Activated B cell treated with CpG ODN at 0.5 μM for 24 hours (primary cell): ENCODE results near the gene CDK14. TPM values are rescaled to one million over a fixed set of nuclear protein-coding genes. Genes with fewer than 3 reads are reported as not detected.

Experiments used
- ATAC-seq: fragments of 200-7000 bp; cut with Tn5 transposase; one replicate; pipeline ENCODE4 v1.10.0; 2021; ENCODE audit warnings: low read depth, mild to moderate bottlenecking, moderate library complexity
- CTCF ChIA-PET: fragments of 350-600 bp; sonication (Branson Sonifier 250); formaldehyde crosslinking; loops from one replicate; lab custom pipeline; 2021; ENCODE audit warnings: antibody characterized with exemption; lab: Charles Lee
- POLR2A ChIA-PET: fragments of 350-600 bp; sonication (Branson Sonifier 250); formaldehyde crosslinking; loops from one replicate; lab custom pipeline; 2021; ENCODE audit warnings: antibody characterized with exemption; lab: Charles Lee
- DNase-seq: peaks from one replicate; pipeline ENCODE4 v3.0.0; 2022
- H3K27ac Mint-ChIP-seq: one replicate; pipeline ENCODE4 v1.8.0; 2020; ENCODE audit warnings: mixed read lengths
- H3K27me3 Mint-ChIP-seq: one replicate; pipeline ENCODE4 v1.8.0; 2021; ENCODE audit warnings: mixed read lengths
- H3K36me3 Mint-ChIP-seq: one replicate; pipeline ENCODE4 v1.8.0; 2021; ENCODE audit warnings: low read depth, mixed read lengths
- H3K4me1 Mint-ChIP-seq: one replicate; pipeline ENCODE4 v1.8.0; 2021; ENCODE audit warnings: mixed read lengths
- H3K4me3 Mint-ChIP-seq: one replicate; pipeline ENCODE4 v1.8.0; 2020; ENCODE audit warnings: mild to moderate bottlenecking, mixed read lengths
- H3K9me3 Mint-ChIP-seq: one replicate; pipeline ENCODE4 v1.8.0; 2020; ENCODE audit warnings: mixed read lengths
- intact Hi-C: fragments of 100-400 bp; cut with micrococcal nuclease; formaldehyde crosslinking; loops from one replicate; pipeline ENCODE4 v1.15.1; 2024
- total RNA-seq: library from RNA; stranded (reverse); gene quantifications from 2 replicates; pipeline ENCODE4 v1.2.3, GENCODE V29; 2022
- TF ChIP-seq, protein P1 (sequence below): fragments of 200-600 bp; IDR thresholded peaks from one replicate; pipeline ENCODE4 v1.8.0; 2022; ENCODE audit warnings: antibody characterized with exemption, mild to moderate bottlenecking

The CDK14 gene
- total RNA-seq, 1 donor from 2014 or later, result 140 TPM

DNA sequence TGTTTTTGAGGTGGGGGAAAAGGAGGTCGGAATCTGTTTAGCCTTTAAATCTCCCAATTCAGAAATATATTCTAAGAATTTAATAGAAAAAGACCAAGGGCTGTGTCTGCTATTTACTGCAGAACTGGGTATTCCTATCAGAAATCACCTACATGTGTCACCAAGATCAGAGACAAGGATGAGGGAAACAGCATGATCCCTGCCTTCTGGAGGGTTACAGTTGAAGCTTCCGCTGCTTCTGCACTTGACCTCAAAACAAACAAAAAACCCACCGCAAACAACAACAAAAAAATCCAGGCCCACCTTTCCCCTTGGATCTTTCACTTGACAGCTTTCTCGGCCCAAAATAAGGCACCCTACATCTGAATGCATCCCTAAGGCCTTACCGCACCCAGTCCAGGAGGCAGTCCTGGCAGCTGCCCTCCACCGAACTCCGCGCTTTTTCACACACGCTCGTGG, 750 bp upstream of the CDK14 start:
- CTCF ChIA-PET, result interaction anchor here (0.9 to 3.3 kb wide), 7 partner anchors 9 to 439 kb away, joined by 3 to 21 read pairs (median 4); no protein-coding TSS in a partner anchor
- Mint-ChIP-seq H3K9me3 (no peaks in the 10 kb centered on the region), H3K36me3 (peaks cover 3% of the 10 kb centered on the region), H3K27ac (peak overlapping the region; percentile 88), H3K4me3 (peak overlapping the region; percentile 89), H3K4me1 (peaks cover 49% of the 10 kb centered on the region), H3K27me3 (no peaks in the 10 kb centered on the region)
- intact Hi-C loops, result loop anchor here (2.0 to 10.0 kb wide), 8 partner anchors 17 to 1852 kb away; partner anchors contain the start of genes AKAP9, CFAP69, CYP51A1 and FZD1
- ATAC-seq (no peak), DNase-seq (no peak)
- TF ChIP-seq, protein P1, sequence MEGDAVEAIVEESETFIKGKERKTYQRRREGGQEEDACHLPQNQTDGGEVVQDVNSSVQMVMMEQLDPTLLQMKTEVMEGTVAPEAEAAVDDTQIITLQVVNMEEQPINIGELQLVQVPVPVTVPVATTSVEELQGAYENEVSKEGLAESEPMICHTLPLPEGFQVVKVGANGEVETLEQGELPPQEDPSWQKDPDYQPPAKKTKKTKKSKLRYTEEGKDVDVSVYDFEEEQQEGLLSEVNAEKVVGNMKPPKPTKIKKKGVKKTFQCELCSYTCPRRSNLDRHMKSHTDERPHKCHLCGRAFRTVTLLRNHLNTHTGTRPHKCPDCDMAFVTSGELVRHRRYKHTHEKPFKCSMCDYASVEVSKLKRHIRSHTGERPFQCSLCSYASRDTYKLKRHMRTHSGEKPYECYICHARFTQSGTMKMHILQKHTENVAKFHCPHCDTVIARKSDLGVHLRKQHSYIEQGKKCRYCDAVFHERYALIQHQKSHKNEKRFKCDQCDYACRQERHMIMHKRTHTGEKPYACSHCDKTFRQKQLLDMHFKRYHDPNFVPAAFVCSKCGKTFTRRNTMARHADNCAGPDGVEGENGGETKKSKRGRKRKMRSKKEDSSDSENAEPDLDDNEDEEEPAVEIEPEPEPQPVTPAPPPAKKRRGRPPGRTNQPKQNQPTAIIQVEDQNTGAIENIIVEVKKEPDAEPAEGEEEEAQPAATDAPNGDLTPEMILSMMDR, result no peak
- POLR2A ChIA-PET, result interaction anchor here (1.0 to 1.3 kb wide), 2 partner anchors 26 to 140 kb away, joined by 3 read pairs; no protein-coding TSS in a partner anchor

DNA sequence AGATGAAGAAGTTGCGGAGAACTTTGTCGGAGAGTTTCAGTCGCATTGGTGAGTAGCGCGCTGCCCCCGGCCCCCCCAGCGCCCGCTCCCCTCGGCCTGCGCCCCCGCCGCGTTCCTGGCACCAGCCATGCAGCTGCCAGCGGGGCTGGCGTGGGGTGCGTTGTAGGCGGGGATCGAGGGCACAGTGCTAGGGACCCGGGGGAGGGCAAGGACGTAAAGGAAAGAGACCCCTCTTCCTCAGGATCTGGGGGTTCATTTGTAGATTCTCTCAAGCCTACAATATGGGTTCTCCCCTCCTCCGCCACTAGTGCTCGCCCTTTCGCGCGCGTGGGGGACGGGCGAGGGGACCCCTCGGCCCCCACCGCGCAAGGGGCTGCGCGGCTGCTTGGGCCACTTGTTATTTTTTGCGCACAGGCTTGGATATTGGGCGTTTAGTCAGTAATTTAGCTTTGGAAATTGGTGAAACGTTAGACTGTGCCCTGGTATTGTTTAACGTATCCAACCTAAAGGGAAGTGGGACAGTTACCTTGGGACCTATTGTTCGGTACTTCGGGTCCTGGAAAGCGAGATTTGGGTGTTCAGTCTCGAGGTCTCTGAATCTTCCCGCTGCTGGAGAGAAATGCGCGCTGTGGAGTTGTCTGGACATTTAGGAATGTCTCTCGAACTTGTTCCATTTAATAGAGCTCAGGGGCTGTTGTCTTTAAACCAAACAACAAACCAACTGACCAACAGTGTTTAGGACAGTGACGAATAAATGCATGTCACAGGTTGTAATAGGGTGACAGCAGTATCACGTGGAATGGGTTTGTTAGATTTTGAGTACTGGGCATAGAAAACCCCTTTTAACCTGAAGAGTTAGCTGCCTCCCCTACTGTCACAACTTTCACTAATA, 796 bp downstream of the CDK14 start:
- Mint-ChIP-seq H3K27me3 (no peaks in the 10 kb centered on the region), H3K36me3 (peaks cover 3% of the 10 kb centered on the region), H3K9me3 (no peaks in the 10 kb centered on the region), H3K4me1 (peaks cover 63% of the 10 kb centered on the region), H3K27ac (peak overlapping the region; percentile 95), H3K4me3 (peak overlapping the region; percentile 96)
- no peak for DNase-seq
- intact Hi-C loops, result loop anchor here (1.0 to 10.0 kb wide), 13 partner anchors 16 to 1850 kb away; partner anchors contain the start of genes AKAP9, CFAP69, CYP51A1 and FZD1
- CTCF ChIA-PET, result interaction anchor here (0.9 to 3.3 kb wide), 12 partner anchors 10 to 438 kb away, joined by 3 to 21 read pairs (median 4); no protein-coding TSS in a partner anchor
- TF ChIP-seq, protein P1, result no peak
- no peak for ATAC-seq
- POLR2A ChIA-PET, result interaction anchor here (0.6 to 1.7 kb wide), 14 partner anchors 9 to 421 kb away, joined by 3 to 5 read pairs (median 4); no protein-coding TSS in a partner anchor

DNA sequence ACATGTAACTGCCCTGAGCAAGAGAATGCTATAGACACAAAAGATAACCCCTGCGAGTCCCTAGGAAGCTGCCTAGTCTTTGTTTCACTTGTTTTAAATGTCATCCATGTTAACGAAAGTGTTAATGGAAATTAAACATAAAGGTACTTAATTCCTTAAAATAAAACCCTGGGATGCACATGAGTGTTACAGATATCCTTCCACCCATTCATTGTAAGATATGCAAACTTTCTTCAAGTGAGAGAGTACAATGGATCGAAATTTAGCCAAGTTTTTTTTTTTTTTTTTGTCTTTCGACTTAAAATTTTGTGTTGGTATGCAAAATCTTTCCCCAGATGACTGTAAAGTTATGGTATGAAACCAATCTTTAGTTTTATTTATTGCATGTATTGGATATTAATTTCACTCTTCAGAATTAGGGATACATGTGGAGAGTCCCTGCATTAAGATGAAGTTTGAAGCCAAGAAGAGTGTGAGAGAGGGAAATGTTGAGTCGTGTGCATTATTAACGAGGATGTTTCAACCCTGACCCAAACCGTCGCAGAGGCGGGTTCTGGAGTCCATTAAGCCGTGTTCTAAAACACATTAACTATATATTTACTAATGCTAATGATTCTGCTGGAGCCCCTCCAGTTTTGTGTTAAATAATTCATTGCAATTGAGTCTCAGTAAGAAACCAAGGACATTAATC, 1.6 kb downstream of the CDK14 start:
- Mint-ChIP-seq H3K9me3 (no peaks in the 10 kb centered on the region), H3K27me3 (no peaks in the 10 kb centered on the region), H3K27ac (peak overlapping the region; percentile 85), H3K4me3 (peak overlapping the region; percentile 96), H3K4me1 (peaks cover 66% of the 10 kb centered on the region), H3K36me3 (peaks cover 3% of the 10 kb centered on the region)
- intact Hi-C loops, result loop anchor here (5.0 to 10.0 kb wide), 7 partner anchors 140 to 1850 kb away; partner anchors contain the start of genes AKAP9, CFAP69, CYP51A1 and FZD1
- TF ChIP-seq, protein P1, result no peak
- DNase-seq (no peak), ATAC-seq (no peak)
- ChIA-PET POLR2A (interaction anchor here (0.8 to 1.7 kb wide), 8 partner anchors 9 to 112 kb away, joined by 3 to 5 read pairs (median 3); no protein-coding TSS in a partner anchor), CTCF (interaction anchor here (0.9 to 3.3 kb wide), 3 partner anchors 31 to 142 kb away, joined by 3 to 21 read pairs (median 4); no protein-coding TSS in a partner anchor)

DNA sequence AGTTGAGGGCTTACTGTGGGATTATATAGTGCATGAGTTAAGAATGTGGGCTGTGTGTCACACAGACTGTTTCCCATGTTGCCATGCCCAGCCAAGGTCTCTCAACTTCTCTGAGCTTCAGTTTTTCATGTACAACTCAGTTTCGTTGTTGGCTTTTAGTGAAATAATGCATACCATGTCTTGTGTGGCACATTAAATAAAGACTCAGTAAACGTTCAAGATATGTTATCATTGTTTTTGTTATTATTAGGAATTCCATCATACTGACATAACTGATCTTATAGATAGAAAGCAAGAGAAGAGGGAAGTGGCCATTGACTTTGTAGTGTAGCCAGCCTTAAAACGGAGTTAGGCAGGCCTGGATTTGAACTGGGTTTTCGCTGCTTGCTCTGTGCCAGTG, 2.9 kb downstream of the CDK14 start:
- H3K4me1 Mint-ChIP-seq, result peaks cover 69% of the 10 kb centered on the region
- H3K4me3 Mint-ChIP-seq, result peak overlapping the region; percentile 11
- ChIA-PET CTCF (interaction anchor here (1.2 kb wide), 1 partner anchor 30 kb away, joined by 3 read pairs; no protein-coding TSS in a partner anchor), POLR2A (no interaction called here)
- TF ChIP-seq, protein P1, result no peak
- ATAC-seq (no peak), DNase-seq (no peak)
- no peaks in the 10 kb centered on the region for H3K9me3 Mint-ChIP-seq
- no peaks in the 10 kb centered on the region for H3K27me3 Mint-ChIP-seq
- peaks cover 3% of the 10 kb centered on the region for H3K36me3 Mint-ChIP-seq
- intact Hi-C loops, result loop anchor here (5.0 to 10.0 kb wide), 7 partner anchors 138 to 1848 kb away; partner anchors contain the start of genes AKAP9, CFAP69, CYP51A1 and FZD1
- peak overlapping the region; percentile 81 for H3K27ac Mint-ChIP-seq
